AG04449 (cell line): Measurements from ENCODE around the gene ABHD15.

ENCODE experiments used
- CTCF ChIA-PET: fragments of 350-600 bp; formaldehyde crosslinking; extraction: SDS; loops from one replicate; lab custom pipeline; 2021; ENCODE audit warnings: antibody characterized with exemption; lab: Yijun Ruan, JAX
- POLR2A ChIA-PET: fragments of 400-600, 350-600 bp; formaldehyde crosslinking; extraction: SDS; loops from one replicate; lab custom pipeline; 2020; ENCODE audit warnings: antibody characterized with exemption, inconsistent platforms; lab: Yijun Ruan, JAX
- DNase-seq: peaks from one replicate; pipeline ENCODE4 v3.0.0-alpha.2; 2010; ENCODE audit warnings: low read depth, low spot score
- H3K4me3 ChIP-seq: 2 replicates; pipeline ENCODE4 v1.5.1; 2011; ENCODE audit warnings: low read depth, mild to moderate bottlenecking, control low read depth, low read length
- CTCF ChIP-seq: IDR thresholded peaks from one replicate; pipeline ENCODE4 v1.5.1; 2011; ENCODE audit warnings: mild to moderate bottlenecking, moderate library complexity, low read length, control low read depth, inconsistent platforms; ENCODE audit not compliant: insufficient read depth; ENCODE audit errors: missing control alignments

Gene ABHD15

DNA sequence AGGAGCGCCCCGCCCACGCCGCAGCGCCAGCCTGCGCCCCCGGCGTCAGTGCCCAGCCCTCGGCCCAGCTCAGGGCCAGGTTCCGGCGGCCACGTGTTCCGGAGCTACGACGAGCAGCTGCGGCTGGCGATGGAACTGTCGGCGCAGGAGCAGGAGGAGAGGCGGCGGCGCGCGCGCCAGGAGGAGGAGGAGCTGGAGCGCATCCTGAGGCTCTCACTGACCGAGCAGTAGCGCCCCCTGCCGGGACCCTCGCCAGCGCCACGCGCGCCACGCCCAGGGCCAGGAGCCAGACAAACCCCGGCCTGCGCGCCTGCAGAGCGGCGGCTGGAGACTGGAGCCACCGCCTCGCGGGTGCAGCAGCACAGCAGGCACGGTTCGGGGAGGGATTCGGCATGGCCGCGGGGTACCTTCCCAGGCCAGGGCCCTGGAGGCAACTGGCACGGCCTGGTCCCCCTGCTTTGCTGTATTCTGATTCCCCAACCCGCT lies 46.6 kb upstream of the ABHD15 start:
- TF ChIP-seq CTCF, result peak; percentile 91
- no peak for DNase-seq
- CTCF ChIA-PET, result interaction anchor here (0.8 to 9.4 kb wide), 13 partner anchors 8 to 480 kb away, joined by 3 to 210 read pairs (median 6); partner anchors contain the start of genes ANKRD13B, CORO6 and TP53I13
- POLR2A ChIA-PET, result interaction anchor here (0.5 to 0.6 kb wide), 2 partner anchors 265 to 321 kb away, joined by 3 read pairs; no protein-coding TSS in a partner anchor
- H3K4me3 ChIP-seq, result peak overlapping the region; percentile 40

GRCh38 chr17:29612404-29613280 lies 45.8 kb upstream of the ABHD15 start:
- TF ChIP-seq CTCF, result no peak
- no peak overlapping the region; the same call in 1 of the 2 replicates for H3K4me3 ChIP-seq
- ChIA-PET CTCF (interaction anchor here (0.8 to 9.4 kb wide), 14 partner anchors 7 to 319 kb away, joined by 3 to 210 read pairs (median 6); partner anchors contain the start of genes ANKRD13B, CORO6 and TP53I13), POLR2A (no interaction called here)
- DNase-seq, result no peak

GRCh38 chr17:29612094-29612403 lies 45.2 kb upstream of the ABHD15 start:
- DNase-seq, result no peak
- H3K4me3 ChIP-seq, result no peak overlapping the region
- no peak for TF ChIP-seq CTCF
- CTCF ChIA-PET, result interaction anchor here (1.0 to 9.1 kb wide), 3 partner anchors 12 to 39 kb away, joined by 3 to 103 read pairs (median 4); partner anchors contain the start of gene ANKRD13B
- POLR2A ChIA-PET, result no interaction called here

DNA sequence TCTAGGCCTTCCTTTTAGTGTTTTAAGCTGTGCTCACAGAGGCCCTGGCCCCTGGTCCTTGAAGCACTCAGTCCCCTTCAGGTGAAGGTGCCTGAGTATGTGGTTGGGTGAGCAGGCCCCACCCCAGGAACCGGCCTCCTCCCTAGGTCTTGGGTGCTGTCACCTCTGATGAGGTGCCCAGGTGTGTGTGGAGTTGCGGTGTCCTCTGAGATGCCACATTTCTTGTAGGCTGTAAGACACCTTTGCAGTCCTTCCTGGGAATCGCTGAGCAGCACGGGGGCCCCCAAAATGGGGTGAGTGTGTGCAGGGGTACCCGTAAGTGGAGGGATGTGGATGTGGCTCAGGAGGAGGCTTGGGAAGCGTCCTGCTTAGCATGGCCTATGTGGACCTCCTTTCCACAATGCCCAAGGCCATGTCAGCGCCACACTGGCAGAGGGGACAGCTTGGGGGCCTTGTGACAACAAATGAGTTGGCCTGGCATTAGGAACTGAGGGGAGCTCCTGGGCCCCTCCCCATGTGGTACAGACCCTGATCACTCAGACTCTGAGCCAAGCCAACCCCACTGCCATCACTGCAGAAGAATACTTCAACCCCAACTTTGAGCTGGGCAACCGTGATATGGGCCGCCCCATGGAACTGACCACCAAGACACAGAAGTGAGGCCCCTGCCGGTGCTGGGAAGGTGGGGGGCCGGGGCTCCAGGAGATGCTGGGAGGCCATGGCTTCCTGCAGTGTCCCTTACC lies 44.7 kb upstream of the ABHD15 start:
- ChIA-PET CTCF (interaction anchor here (1.0 to 9.1 kb wide), 3 partner anchors 12 to 38 kb away, joined by 3 to 103 read pairs (median 4); partner anchors contain the start of gene ANKRD13B), POLR2A (no interaction called here)
- H3K4me3 ChIP-seq, result no peak overlapping the region
- no peak for TF ChIP-seq CTCF
- no peak for DNase-seq

DNA sequence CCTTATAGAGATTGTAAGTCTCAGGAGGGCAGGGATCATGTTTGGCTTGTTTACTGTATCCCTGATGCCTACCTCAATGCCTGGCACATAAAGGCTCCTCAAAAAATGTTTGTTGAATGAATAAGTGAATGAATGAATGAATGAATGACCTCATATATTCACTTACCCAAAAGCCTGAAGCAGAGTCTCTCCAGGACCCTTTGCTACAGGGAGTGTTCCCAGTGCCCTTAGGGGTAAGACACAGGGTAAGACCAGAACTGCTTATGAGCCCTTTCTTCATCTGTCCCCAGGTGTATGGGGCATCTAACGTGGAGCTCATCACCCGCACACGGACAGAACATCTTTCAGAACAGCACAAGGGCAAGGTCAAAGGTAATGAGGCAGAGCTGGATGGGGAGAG lies 43.6 kb upstream of the ABHD15 start:
- no peak for TF ChIP-seq CTCF
- H3K4me3 ChIP-seq, result no peak overlapping the region
- ChIA-PET CTCF (interaction anchor here (1.0 to 9.1 kb wide), 2 partner anchors 18 to 37 kb away, joined by 3 to 103 read pairs; partner anchors contain the start of gene ANKRD13B), POLR2A (no interaction called here)
- DNase-seq, result no peak
